ENCODE data around the gene AMZ1. TPM values are rescaled to one million over a fixed set of nuclear protein-coding genes. Genes with fewer than 3 reads are reported as not detected.

AMZ1 gene, protein sequence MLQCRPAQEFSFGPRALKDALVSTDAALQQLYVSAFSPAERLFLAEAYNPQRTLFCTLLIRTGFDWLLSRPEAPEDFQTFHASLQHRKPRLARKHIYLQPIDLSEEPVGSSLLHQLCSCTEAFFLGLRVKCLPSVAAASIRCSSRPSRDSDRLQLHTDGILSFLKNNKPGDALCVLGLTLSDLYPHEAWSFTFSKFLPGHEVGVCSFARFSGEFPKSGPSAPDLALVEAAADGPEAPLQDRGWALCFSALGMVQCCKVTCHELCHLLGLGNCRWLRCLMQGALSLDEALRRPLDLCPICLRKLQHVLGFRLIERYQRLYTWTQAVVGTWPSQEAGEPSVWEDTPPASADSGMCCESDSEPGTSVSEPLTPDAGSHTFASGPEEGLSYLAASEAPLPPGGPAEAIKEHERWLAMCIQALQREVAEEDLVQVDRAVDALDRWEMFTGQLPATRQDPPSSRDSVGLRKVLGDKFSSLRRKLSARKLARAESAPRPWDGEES
- total RNA-seq: 1 to 10 TPM in 2 of 7 donors, under 1 TPM in 4, not detected in 1; 0.24 to 2.6 (median 0.93) TPM
- polyA plus RNA-seq: under 1 TPM; 0.15 to 0.45 TPM
- long read RNA-seq, donor 1, partial matches to known transcripts: 0 of 11 reads
- long read RNA-seq, donor 1, other reads (novel, unspliced or antisense): 11 of 11 reads
- long read RNA-seq, donor 2, partial matches to known transcripts: 12 of 35 reads
- long read RNA-seq, donor 2, other reads (novel, unspliced or antisense): 23 of 35 reads
- long read RNA-seq, donor 3, partial matches to known transcripts: 0 of 3 reads
- long read RNA-seq, donor 3, other reads (novel, unspliced or antisense): 3 of 3 reads

GRCh38 chr7:2687881-2688318 lies at the start of gene AMZ1:
Gene AMZ1 (plus strand): TSS chr7:2688202. CDS start chr7:2700452, 12,250 bp downstream.
- no peaks in the 10 kb centered on the region for H3K9me3 ChIP-seq
- DNase-seq: no peak
- H3K27me3 ChIP-seq: no peaks in the 10 kb centered on the region
- H3K4me1 ChIP-seq (ENCODE audit: insufficient read depth): peaks cover 9% of the 10 kb centered on the region
- intact Hi-C loops (cut with DNase I): loop anchor here in 2 of 4 donors (10.0 kb wide), 1 partner anchor 233 kb away; no protein-coding TSS in a partner anchor
- 2 to 10% (median 3%) methylated on average over 8 to 41 of the region's 41 CpGs for WGBS, 3 donors
- H3K27ac ChIP-seq: no peak within 1 kb of the TSS
- peak within 1 kb of the TSS; percentile 26 for H3K4me3 ChIP-seq
- no peaks in the 10 kb centered on the region for H3K36me3 ChIP-seq
- TF ChIP-seq, protein P1, sequence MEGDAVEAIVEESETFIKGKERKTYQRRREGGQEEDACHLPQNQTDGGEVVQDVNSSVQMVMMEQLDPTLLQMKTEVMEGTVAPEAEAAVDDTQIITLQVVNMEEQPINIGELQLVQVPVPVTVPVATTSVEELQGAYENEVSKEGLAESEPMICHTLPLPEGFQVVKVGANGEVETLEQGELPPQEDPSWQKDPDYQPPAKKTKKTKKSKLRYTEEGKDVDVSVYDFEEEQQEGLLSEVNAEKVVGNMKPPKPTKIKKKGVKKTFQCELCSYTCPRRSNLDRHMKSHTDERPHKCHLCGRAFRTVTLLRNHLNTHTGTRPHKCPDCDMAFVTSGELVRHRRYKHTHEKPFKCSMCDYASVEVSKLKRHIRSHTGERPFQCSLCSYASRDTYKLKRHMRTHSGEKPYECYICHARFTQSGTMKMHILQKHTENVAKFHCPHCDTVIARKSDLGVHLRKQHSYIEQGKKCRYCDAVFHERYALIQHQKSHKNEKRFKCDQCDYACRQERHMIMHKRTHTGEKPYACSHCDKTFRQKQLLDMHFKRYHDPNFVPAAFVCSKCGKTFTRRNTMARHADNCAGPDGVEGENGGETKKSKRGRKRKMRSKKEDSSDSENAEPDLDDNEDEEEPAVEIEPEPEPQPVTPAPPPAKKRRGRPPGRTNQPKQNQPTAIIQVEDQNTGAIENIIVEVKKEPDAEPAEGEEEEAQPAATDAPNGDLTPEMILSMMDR (IDR thresholded peaks at IDR 0.05): no peak
- no peak for TF ChIP-seq EP300 (IDR thresholded peaks at IDR 0.05)
- no peak for TF ChIP-seq POLR2A (IDR thresholded peaks at IDR 0.05)

DNA sequence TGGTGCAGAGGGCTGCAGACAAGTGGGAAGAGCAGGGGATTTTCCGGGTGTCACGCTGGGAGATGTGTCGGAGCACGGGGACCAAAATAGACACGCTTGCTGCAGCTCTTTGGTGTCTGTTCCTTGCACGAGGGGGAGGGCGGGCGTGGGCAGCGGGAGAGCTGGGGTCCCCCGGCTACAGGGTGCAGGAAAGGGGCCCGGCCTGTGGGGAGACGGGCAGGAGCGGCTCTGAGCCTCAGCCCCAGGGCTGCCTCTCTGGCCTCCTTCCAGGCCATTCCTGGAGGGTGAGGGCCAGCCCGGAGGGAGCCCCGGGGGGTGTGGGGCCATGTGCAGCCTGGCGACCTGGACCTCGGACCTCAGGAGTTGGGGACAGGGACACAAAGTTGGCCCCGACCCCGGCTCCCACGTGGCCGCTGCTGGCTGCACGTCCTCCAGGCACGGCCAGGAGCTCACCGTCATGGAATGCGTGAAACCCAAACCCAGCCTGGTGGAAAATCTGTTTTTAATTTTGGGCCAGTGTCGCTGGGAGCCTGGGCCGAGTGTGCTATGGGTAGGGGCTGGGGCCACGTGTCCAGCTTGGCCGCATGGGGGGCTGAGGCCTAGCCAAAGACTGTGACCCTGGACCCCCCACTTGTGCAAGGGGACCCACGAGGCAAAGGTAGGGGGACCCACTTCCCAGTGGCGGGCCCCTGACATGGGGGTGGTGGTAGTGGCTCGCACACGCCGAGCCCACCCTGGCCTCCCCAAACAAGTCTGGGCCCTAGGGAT lies 49.6 kb upstream of the AMZ1 start:
- H3K27me3 ChIP-seq: no peaks in the 10 kb centered on the region
- no peaks in the 10 kb centered on the region for H3K9me3 ChIP-seq
- intact Hi-C loops (cut with DNase I): loop anchor here in 1 of 4 donors (10.0 kb wide), 1 partner anchor 84 kb away; the partner anchor contains the start of genes BRAT1 and IQCE
- no peak for DNase-seq
- peaks cover 38% of the 10 kb centered on the region for H3K4me1 ChIP-seq (ENCODE audit: insufficient read depth)
- WGBS, 3 donors: 58 to 64% (median 64%) methylated on average over 32 to 34 of the region's 34 CpGs
- no peak overlapping the region for H3K27ac ChIP-seq
- TF ChIP-seq EP300 (IDR thresholded peaks at IDR 0.05): no peak
- TF ChIP-seq POLR2A (IDR thresholded peaks at IDR 0.05): no peak
- TF ChIP-seq, protein P1 (IDR thresholded peaks at IDR 0.05): no peak
- H3K4me3 ChIP-seq: no peak overlapping the region
- H3K36me3 ChIP-seq: no peaks in the 10 kb centered on the region

GRCh38 chr7:2639181-2639681 lies 48.8 kb upstream of the AMZ1 start:
- no peaks in the 10 kb centered on the region for H3K9me3 ChIP-seq
- WGBS, 3 donors: 88 to 90% (median 89%) methylated on average over 24 of the region's 24 CpGs
- no peaks in the 10 kb centered on the region for H3K27me3 ChIP-seq
- no peak overlapping the region for H3K27ac ChIP-seq
- intact Hi-C loops (cut with DNase I): loop anchor here in 1 of 4 donors (10.0 kb wide), 1 partner anchor 84 kb away; the partner anchor contains the start of genes BRAT1 and IQCE
- no peak overlapping the region for H3K4me3 ChIP-seq
- H3K36me3 ChIP-seq: no peaks in the 10 kb centered on the region
- peaks cover 31% of the 10 kb centered on the region for H3K4me1 ChIP-seq (ENCODE audit: insufficient read depth)
- no peak for DNase-seq
- TF ChIP-seq, protein P1 (IDR thresholded peaks at IDR 0.05): no peak

Data from ovary (tissue), 10 donors.